Right forelimb (tissue), 1 donor: Measurements from ENCODE around the gene SUMO4.
A peak's percentile ranks its signal among the peaks of the same experiment; 100 is the strongest.

Source experiments
- DNase-seq: peaks from one replicate; pipeline ENCODE4 v3.0.0-alpha.2; 2018

Gene SUMO4

DNA sequence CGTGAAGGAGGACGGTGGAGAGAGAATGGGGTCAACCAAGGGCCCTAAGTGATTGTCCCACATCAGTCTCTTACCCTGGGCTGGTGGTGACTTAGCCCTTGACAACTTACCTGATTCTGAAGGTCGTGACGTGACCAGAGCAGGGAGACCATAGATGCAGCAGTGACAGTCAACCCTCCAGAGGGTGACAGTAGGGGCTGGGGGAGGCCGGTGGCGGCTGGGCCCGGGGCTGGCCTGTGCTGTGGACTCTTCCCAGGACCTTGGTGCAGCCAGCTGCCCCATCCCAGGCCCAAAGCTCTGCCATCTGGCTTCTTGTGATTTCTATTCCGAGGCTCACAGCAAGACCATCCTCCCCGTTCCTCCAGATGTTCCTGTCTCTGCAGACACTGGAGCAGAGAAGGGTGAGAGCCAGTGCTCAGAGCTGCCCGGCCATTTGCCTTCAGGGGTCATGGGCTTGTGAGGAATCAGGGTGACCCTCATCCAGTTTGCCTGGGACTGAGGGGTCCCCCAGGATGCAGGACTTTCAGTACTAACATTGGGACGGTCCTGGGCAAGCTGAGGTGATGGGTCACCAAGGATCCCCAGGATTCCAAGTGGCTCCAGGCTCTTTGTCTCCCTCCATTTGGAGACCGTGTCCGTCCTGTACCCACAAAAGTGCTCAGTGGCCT lies 36.0 kb downstream of the SUMO4 start:
- DNase-seq: no peak

DNA sequence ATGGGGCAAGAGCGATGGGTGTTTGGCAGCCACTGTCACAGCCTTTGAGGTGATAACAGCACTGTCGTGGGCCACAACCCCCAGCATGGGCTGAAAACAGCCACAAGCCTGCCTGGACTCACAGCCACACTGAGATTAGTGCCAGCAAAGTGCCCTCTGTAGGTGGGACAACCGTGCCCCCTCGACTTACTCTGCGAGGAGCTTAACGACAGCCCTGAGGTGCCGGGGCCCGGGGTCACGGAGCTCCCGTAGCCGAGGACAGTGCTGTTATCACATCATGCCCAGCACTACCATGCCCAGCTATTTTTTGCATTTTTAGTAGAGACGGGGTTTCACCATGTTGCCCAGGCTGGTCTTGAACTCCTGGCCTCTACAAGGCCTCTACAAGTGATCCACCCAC lies 36.6 kb downstream of the SUMO4 start:
- no peak for DNase-seq

DNA sequence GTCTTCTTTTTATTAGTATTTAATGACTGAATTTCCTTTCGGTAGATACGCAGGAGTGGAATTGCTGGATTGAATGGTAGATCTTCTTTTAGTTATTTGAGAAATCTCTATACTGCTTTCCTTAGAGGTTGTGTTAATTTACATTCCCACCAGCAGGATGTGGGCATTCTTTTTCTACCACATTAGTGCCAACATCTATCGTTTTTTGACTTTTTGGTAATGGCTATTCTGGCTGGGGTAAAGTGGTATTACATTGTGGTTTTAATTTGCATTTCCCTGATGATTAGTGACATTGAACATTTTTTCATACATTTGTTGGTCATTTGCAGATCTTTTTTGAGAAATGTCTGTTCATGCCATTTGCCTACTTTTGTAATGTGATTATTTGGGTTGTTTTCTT lies 37.1 kb downstream of the SUMO4 start:
- no peak for DNase-seq

DNA sequence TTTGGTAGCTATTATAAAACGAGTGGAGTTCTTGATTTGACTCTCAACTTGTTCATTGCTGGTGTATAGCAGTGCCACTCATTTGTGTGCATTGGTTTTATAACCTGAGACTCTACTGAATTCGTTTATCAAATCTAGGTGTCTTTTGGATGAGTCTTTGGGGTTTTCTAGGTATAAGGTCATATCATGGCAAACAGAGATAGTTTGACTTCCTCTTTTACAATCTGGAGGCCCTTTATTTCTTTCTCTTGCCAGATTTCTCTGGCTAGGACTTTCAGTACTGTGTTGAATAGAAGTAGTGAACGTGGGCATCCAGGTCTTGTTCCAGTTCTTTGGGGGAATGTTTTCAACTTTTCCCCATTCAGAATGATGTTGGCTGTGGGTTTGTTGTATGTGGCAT lies 38.8 kb downstream of the SUMO4 start:
- no peak for DNase-seq

DNA sequence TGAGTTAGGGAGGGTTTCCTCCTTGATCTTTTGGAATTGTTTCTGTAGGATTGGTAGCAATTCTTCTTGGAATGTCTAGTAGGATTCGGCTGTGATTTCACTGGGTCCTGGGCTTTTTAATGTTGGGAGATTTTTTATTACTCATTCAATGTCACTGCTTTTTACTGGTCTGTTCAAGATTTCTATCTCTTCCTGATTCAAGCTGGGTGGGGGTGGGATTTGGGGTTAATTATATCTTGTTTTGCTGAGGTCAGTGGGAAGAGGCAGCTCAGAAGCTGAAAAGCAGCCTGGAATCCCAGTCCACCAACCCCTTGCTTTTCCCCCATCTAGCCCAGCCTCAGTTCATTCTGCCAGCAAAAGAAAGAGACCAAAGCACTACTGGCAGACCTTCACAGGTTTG lies 39.6 kb downstream of the SUMO4 start:
- DNase-seq: no peak

DNA sequence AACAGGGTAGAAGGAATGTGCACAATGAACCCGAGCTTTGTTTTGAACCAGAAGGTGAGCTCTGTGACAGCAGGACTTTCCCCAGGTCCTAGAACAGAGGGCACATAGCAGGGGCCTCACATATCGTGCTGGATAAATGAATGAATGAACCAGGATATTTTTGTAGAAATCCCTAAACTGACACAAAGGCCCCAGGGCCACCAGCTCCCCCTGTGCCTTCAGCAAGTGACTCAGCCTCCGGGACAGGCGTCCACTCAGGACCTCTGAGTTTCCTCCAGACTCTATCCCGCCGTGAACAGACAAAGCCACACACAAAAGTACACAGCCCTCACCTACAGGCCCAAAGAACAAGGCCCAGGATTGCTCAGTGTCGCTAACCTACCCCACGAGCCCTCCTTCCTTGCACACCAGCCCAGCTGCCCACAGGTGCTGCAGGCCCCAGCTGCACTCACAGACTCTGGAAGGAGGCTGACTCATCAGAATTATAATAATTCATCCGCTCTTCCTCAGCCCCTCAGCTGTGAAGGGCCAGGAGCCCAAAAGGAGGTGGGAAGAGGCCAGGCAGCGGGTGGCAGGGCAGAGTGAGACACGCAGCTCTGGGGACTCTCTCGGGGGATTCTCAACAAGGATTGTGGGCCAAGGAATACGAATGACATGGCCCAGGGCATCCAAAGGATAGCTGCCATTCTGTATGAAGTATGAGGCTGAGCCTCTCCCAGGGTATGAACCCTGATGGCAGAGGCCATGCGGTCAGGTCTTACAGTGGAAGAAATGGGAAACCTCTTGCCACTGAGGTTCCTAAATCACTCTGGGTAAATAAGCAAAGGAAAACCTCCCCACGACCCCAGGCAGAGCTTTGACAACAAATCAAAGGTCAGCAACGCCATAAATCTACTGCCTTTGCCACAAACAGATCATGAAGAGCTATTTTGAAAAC lies 40.9 kb downstream of the SUMO4 start:
- no peak for DNase-seq

DNA sequence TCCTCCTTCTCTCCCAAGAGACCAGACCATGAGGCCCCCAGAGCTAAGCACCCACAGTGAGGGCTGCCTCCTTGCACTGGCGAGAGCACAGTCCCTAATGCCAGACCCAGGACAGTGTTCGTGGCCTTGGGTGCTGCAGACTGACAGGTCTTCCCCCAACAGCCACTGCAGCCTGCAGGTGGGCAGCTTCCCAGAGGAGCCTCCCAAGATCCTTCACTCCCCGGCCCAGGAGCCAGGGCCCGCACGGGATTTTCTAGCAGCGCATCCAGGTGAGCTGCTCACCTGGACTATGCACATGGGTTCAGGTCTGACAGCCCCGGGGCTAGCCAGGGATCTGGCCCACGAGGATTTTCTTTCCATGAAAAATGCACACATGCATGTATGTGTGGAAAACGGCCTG lies 41.7 kb downstream of the SUMO4 start:
- DNase-seq: no peak

DNA sequence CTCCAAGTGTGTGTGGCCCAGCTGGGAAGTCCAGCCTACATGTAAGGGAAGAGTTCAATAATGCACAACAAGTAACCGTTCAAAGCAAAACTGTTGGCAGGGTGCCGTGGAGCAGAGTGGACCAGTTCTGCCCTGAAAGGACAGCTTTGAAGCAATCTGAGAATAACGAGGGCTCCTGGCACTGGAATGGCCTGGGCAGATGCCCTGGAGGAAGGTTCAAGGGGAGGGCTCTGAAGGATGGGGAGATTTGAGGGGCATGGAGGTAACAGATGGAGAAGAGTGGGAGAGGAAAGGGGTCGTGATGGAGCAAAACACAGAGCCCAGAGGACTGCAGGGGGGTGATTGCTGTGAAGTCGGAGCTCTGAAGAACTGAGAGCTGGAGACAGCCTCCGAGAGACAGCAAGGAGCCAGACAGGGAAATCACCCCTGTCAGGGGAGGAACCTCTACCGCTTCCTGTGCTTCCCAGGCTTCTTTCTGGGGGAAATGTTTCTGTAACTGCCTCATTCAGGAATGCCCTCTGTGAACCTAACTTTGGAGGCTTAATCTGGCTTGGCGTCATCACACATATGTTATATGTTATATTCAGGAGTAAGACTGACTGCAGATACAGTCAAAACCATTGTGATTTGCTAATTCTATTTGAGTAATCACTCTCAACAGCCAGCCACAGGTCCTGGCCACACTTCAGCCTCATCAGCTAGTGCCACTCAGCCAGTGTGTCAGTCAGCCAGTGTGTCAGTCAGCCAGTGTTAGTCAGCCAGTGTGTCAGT lies 43.5 kb downstream of the SUMO4 start:
- no peak for DNase-seq

DNA sequence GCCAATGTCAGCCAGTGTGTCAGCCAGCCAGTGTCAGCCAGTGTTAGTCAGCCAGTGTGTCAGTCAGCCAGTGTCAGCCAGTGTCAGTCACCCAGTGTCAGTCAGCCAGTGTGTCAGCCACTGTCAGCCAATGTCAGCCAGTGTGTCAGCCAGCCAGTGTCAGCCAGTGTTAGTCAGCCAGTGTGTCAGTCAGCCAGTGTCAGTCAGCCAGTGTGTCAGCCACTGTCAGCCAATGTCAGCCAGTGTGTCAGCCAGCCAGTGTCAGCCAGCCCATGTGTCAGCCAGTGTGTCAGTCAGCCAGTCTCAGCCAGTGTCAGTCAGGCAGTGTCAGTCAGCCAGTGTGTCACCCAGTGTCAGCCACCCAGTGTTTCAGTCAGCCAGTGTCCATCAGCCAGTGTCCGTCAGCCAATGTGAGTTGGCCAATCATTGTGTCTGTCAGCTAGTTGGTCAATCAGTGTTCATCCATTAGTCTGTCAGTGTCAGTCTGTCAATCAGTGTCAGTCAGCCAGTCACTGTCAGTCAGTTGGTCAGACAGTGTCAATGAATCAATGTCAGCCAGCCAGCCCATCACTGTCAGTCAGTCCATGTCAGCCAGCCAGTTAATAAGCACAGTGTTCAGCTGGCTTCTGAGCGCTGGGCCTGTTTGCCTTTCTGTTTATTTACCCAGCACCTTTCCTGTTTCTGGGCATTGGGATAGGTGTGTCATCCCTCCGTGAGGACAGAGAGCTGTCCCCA lies 44.5 kb downstream of the SUMO4 start:
- peak; percentile 24 for DNase-seq

DNA sequence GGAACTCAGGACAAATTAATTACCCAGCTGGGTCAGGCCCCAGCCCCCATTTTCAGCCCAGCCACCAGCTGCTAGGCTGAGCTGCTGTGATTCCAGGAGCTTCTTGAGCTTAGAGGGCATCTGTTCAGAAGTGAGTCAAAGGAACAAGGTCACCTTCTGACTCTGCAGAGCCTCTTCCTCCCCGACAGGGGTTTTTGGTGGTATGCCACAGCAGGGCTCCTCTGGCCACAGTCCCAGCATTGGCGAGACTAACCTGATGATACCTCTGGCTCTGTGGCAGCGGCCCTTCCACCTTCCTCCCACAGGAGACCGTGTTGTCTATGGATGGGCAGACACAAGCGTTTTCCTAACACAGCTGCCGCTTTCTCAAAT lies 45.0 kb downstream of the SUMO4 start:
- DNase-seq: peak; percentile 25

DNA sequence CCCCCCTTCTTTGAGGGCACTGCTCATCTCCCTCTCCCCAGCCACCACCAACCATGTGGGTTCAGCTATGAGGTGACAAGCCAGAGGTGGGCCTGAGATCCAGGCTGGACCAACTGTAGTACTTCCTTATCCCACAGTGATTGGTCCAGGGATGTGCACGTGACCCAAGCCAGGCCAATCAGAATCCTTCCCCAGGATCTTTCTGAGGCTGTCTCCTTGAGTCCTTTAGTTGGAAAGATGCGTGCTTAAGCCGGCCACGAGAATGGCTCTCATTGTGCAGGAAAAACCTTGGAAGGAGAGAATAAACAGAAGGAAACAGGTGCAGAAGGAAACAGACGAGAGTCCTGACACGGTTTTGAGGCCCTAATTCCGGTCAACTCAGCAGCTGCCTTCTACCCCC lies 45.5 kb downstream of the SUMO4 start:
- DNase-seq: no peak

DNA sequence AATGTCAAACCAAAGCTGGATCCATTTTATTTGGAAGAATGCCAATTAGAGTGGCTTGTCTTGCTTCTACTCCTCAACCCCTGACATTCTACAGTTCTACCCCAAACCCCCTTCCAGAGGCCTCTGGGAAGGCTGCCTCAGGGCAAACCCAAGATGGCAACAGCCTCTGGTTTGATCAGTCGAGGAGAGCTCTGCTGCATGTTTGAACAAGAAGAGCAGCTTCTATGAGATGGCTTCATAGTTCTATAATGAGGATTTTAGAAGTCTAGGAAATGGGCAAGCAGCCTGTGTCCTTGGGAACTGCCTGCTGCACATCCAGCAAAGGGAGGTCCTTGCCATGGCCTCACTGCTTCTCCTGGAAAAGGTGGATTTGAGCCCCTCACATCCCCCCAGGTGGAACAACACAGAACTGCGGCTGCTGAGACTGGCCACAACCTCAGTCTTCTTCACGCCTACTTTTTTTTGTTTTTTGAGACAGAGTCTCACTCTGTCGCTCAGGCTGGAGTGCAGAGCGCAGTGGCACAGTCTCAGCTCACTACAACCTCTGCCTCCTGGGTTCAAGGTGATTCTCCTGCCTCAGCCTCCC lies 46.8 kb downstream of the SUMO4 start:
- peak; percentile 37 for DNase-seq

DNA sequence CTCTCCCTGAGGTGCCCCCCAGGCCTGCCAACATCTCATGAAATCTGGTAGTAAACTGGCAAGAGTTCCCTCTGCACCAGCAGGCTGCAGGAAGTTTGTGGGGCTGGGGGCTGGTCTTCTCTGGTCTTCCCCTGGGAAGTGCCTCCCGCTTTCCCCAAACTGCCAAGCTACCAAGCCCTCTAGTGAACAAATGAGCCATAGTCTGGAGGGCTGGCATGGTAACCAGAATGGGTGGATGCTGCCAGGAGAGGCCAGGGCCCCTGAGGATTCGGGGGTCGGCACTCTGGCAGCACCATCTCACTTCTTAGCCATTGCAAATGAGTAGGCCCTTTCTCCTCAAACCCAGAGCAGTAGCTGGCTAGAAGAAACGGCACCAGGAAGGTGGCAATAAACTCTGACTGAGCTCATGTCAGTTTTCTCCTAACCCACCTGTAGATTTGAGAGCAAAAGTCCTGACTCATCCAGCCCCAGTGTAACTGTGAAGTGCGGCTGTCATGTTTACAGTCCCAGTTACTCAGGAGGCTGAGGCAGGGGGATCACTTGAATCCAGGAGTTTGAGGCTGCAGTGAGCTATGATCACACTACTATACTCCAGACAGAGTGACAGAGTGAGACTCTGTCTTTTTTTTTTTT lies 48.9 kb downstream of the SUMO4 start:
- peak; percentile 32 for DNase-seq

DNA sequence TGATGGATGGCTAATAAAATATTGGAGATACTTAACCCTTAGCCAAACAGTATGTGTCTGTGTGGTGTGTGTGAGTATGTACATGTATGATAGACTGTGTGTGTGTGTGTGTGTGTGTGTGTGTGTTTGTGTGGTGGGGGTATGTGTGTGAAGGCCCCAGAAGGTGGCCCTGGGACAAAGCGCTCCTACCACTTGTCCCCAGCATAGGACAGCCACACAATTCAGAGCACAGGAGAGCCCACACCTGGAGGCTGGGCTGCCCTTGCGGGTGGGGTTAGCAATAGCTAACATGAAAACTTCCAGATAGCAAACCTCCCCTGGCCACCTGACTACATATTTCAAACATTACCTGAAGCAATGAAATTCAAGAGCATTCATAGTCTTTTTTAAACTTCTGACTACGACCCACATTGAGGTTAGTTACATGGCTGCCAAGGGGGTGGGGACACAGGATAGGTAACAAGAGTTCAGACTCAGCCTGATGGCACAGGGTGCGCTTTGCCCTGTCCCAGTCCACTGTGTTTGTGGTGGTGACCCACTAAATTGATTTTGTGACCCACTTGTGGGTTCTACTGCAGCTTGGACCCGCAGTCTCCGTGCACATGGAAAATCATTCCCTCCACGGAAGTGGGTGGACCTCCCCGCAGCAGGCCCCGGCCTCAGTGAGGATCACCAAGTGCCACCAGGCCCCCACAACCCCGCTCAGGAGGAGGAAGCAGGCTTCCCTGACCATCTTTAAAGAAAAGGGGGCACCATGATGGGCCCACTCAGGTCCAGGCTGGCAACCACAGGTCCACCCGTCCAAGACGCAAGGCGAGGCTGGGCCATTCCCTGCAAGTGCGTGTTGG lies 50.0 kb downstream of the SUMO4 start:
- DNase-seq: peak; percentile 33
